Osteocyte (in vitro differentiated cells): Measurements from ENCODE around the gene RGP1. TPM values are rescaled to one million over a fixed set of nuclear protein-coding genes. Genes with fewer than 3 reads are reported as not detected.

ENCODE experiments used
- DNase-seq: peaks from one replicate; pipeline ENCODE4 v3.0.0; 2021; ENCODE audit warnings: mixed read lengths; ENCODE audit not compliant: unreplicated experiment; ENCODE audit errors: extremely low spot score
- H3K27ac Mint-ChIP-seq: one replicate; pipeline ENCODE4 v1.8.0; 2021; ENCODE audit warnings: mild to moderate bottlenecking, mixed read lengths; ENCODE audit not compliant: unreplicated experiment
- H3K27me3 Mint-ChIP-seq: one replicate; pipeline ENCODE4 v1.8.0; 2021; ENCODE audit warnings: mixed read lengths; ENCODE audit not compliant: unreplicated experiment
- H3K36me3 Mint-ChIP-seq: one replicate; pipeline ENCODE4 v1.8.0; 2021; ENCODE audit warnings: mixed read lengths; ENCODE audit not compliant: unreplicated experiment
- H3K4me1 Mint-ChIP-seq: one replicate; pipeline ENCODE4 v1.8.0; 2021; ENCODE audit warnings: mixed read lengths; ENCODE audit not compliant: unreplicated experiment
- H3K4me3 Mint-ChIP-seq: one replicate; pipeline ENCODE4 v1.8.0; 2021; ENCODE audit warnings: mild to moderate bottlenecking, moderate library complexity, mixed read lengths; ENCODE audit not compliant: unreplicated experiment
- H3K9me3 Mint-ChIP-seq: one replicate; pipeline ENCODE4 v1.8.0; 2021; ENCODE audit warnings: mixed read lengths; ENCODE audit not compliant: unreplicated experiment
- CTCF ChIP-seq: fragments of 200-600 bp; sonication (generic); IDR thresholded peaks from 2 replicates; pipeline ENCODE4 v1.5.0; 2021; ENCODE audit warnings: antibody characterized with exemption, mild to moderate bottlenecking, moderate library complexity
- total RNA-seq: library from RNA; stranded (reverse); gene quantifications from 2 replicates; pipeline ENCODE4 v1.2.1, GENCODE V29; 2021

RGP1 gene
- total RNA-seq, 1 donor from 2014 or later: 35.9 TPM

GRCh38 chr9:35767458-35767857 is 18.4 kb downstream of the RGP1 start:
- H3K4me3 Mint-ChIP-seq: no peak overlapping the region
- peak; percentile 13 for DNase-seq
- H3K4me1 Mint-ChIP-seq: no peaks in the 10 kb centered on the region
- TF ChIP-seq CTCF: no peak
- no peak overlapping the region for H3K27ac Mint-ChIP-seq
- H3K36me3 Mint-ChIP-seq: no peaks in the 10 kb centered on the region
- H3K9me3 Mint-ChIP-seq: no peaks in the 10 kb centered on the region
- H3K27me3 Mint-ChIP-seq: no peaks in the 10 kb centered on the region

- H3K9me3 Mint-ChIP-seq: no peaks in the 10 kb centered on the region
- H3K27me3 Mint-ChIP-seq: no peaks in the 10 kb centered on the region
- H3K4me1 Mint-ChIP-seq: no peaks in the 10 kb centered on the region
- no peaks in the 10 kb centered on the region for H3K36me3 Mint-ChIP-seq
- no peak for TF ChIP-seq CTCF
- H3K27ac Mint-ChIP-seq: no peak overlapping the region
- no peak for DNase-seq
- no peak overlapping the region for H3K4me3 Mint-ChIP-seq
Observed at GRCh38 chr9:35769763-35770162, 20.7 kb downstream of the RGP1 start.

- Mint-ChIP-seq H3K27ac (no peak overlapping the region), H3K4me3 (no peak overlapping the region), H3K36me3 (no peaks in the 10 kb centered on the region), H3K27me3 (no peaks in the 10 kb centered on the region), H3K9me3 (no peaks in the 10 kb centered on the region), H3K4me1 (no peaks in the 10 kb centered on the region)
- TF ChIP-seq CTCF: no peak
- no peak for DNase-seq
Observed at GRCh38 chr9:35771075-35771433, 22.0 kb downstream of the RGP1 start.

- no peaks in the 10 kb centered on the region for H3K9me3 Mint-ChIP-seq
- no peaks in the 10 kb centered on the region for H3K36me3 Mint-ChIP-seq
- H3K27ac Mint-ChIP-seq: no peak overlapping the region
- DNase-seq: no peak
- no peak for TF ChIP-seq CTCF
- H3K4me3 Mint-ChIP-seq: no peak overlapping the region
- H3K27me3 Mint-ChIP-seq: no peaks in the 10 kb centered on the region
- no peaks in the 10 kb centered on the region for H3K4me1 Mint-ChIP-seq
Observed at GRCh38 chr9:35771534-35771933, 22.4 kb downstream of the RGP1 start.

- Mint-ChIP-seq H3K4me3 (no peak overlapping the region), H3K4me1 (no peaks in the 10 kb centered on the region), H3K9me3 (no peaks in the 10 kb centered on the region), H3K36me3 (no peaks in the 10 kb centered on the region), H3K27me3 (no peaks in the 10 kb centered on the region), H3K27ac (no peak overlapping the region)
- no peak for TF ChIP-seq CTCF
- DNase-seq: no peak
Observed at GRCh38 chr9:35771943-35772342, 22.9 kb downstream of the RGP1 start.
